ENCODE results near the gene SLC2A13. TPM values are rescaled to one million over a fixed set of nuclear protein-coding genes. Genes with fewer than 3 reads are reported as not detected.

The SLC2A13 gene
- total RNA-seq, result 26.6 and 51.6 TPM in 2 replicates

GRCh38 chr12:40105515-40106201 lies at the start of gene SLC2A13:
SLC2A13 (minus strand) TSS chr12:40106081; CDS start chr12:40105808, 273 bp downstream.

Other genes starting within 250 kb of the SLC2A13 start
- 1.7 and 5.9 TPM in 2 replicates for gene LRRK2, start 118.9 kb upstream of the SLC2A13 start, total RNA-seq